Psoas muscle (tissue), 8 donors: ENCODE measurements around the gene PTPRD. TPM values are rescaled to one million over a fixed set of nuclear protein-coding genes. Genes with fewer than 3 reads are reported as not detected.

Experiments used
- ATAC-seq, 4 donors: fragments of 200-7000 bp; cut with Tn5 transposase; one replicate each; pipeline ENCODE4 v1.9.1; 2020; ENCODE audit warnings: moderate library complexity in 3 of 4, mild to moderate bottlenecking in 2 of 4
- DNase-seq, 2 donors: peaks; one replicate each; pipeline ENCODE4 v3.0.0-alpha.2; 2020
- H3K27ac ChIP-seq: fragments of 200-600 bp; one replicate; pipeline ENCODE4 v1.8.0; 2022
- H3K27me3 ChIP-seq, 3 donors: fragments of 200-600 bp in 1 of 3; one replicate each; pipeline versions ENCODE4 v1.6.1 to v1.8.0; 2013 to 2022; ENCODE audit warnings: low read length in 2 of 3, mild to moderate bottlenecking in 2 of 3, moderate library complexity in 1 of 3; ENCODE audit not compliant: insufficient read depth in 3 of 3
- H3K36me3 ChIP-seq, 2 donors: fragments of 200-600 bp in 1 of 2; one replicate each; pipeline versions ENCODE4 v1.6.1 to v1.8.0; 2013 to 2022; ENCODE audit warnings: low read depth in 1 of 2, mild to moderate bottlenecking in 1 of 2, moderate library complexity in 1 of 2; ENCODE audit not compliant: insufficient read depth in 1 of 2
- H3K4me1 ChIP-seq: fragments of 200-600 bp; one replicate; pipeline ENCODE4 v1.8.0; 2022
- H3K4me3 ChIP-seq: fragments of 200-600 bp; one replicate; pipeline ENCODE4 v1.8.0; 2022; ENCODE audit warnings: mild to moderate bottlenecking
- H3K9me3 ChIP-seq: fragments of 200-600 bp; one replicate; pipeline ENCODE4 v1.8.0; 2022
- WGBS, 3 donors: extraction: QIAGEN DNeasy Blood & Tissue Kit; methylation state at CpG; one replicate each; pipeline versions ENCODE4 v1.1.6 to v1.1.7; 2013; 5-methylcytosine and 5-hydroxymethylcytosine counted together
- intact Hi-C, 2 donors: fragments of 100-400 bp; cut with DNase I; formaldehyde crosslinking; loops; one replicate each; pipeline versions ENCODE4 v1.11.0 to v1.14.2; 2022
- polyA plus RNA-seq, 3 donors: library from polyadenylated mRNA; stranded (reverse); fragments of 200-250 nt; gene quantifications; one replicate each; pipeline ENCODE4 v1.2.3, GENCODE V29; 2013
- total RNA-seq, 4 donors: library from RNA; stranded (reverse); fragmentation: NEBNext Ultra II Directional in 2 of 4; extraction: Animal tissue kit (Norgen Biotek cat#: 25700) in 2 of 4; gene quantifications; one replicate each; pipeline versions ENCODE4 v1.2.1 to v1.2.4, GENCODE V29; 2021 to 2023
- TF ChIP-seq, protein P1 (sequence below): fragments of 200-600 bp; IDR thresholded peaks from one replicate; pipeline ENCODE4 v1.8.0; 2022; ENCODE audit warnings: antibody characterized with exemption
- donor health status: healthy with polysubstance abuse.
- donor health status: DM: no; HTN: no; CAD: no; lungs with moderate emphysema.
- donor health status: Bipolar disorder and iron deficiency.
- donor health status: healthy.
- donor health status: DM: yes; HTN: yes; CAD: no.
- donor health status: DM: no; HTN: no; CAD: no.
- donor health status: DM: no; HTN: no; CAD: no.
- donor health status: DM: yes; HTN: yes; CAD: no.

The PTPRD gene
- total and polyA plus RNA-seq, 7 donors = 0.44 to 3.1 (median 0.91) TPM

DNA sequence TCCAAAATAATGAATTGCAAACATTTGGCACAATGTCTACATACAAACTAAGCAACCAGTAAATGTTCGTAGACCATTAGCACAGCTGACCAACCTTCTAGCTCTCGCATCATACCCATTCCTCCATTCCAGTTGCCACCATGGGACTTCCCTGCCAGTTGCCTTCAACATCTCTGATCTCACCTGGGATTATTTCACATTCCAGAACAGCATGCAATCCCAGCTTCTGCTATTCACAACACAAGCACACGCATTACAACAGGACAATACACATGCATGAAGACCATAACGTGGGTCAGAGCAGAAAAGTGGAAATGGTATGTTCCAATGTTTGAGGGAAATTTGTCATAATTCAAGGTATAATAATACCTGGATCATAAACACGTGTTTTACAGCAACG is 1965.0 kb downstream of the PTPRD start:
- ATAC-seq (no peak), DNase-seq (no peak)
- Histone ChIP-seq H3K4me1 (no peaks in the 10 kb centered on the region), H3K27ac (no peak overlapping the region), H3K27me3 (no peaks in the 10 kb centered on the region), H3K36me3 (no peaks in the 10 kb centered on the region), H3K4me3 (no peak overlapping the region), H3K9me3 (no peaks in the 10 kb centered on the region)
- WGBS, 3 donors = 85 to 92% (median 91%) methylated on average over 6 of the region's 6 CpGs
- TF ChIP-seq, protein P1, sequence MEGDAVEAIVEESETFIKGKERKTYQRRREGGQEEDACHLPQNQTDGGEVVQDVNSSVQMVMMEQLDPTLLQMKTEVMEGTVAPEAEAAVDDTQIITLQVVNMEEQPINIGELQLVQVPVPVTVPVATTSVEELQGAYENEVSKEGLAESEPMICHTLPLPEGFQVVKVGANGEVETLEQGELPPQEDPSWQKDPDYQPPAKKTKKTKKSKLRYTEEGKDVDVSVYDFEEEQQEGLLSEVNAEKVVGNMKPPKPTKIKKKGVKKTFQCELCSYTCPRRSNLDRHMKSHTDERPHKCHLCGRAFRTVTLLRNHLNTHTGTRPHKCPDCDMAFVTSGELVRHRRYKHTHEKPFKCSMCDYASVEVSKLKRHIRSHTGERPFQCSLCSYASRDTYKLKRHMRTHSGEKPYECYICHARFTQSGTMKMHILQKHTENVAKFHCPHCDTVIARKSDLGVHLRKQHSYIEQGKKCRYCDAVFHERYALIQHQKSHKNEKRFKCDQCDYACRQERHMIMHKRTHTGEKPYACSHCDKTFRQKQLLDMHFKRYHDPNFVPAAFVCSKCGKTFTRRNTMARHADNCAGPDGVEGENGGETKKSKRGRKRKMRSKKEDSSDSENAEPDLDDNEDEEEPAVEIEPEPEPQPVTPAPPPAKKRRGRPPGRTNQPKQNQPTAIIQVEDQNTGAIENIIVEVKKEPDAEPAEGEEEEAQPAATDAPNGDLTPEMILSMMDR = no peak
- intact Hi-C loops = no loop called here

DNA sequence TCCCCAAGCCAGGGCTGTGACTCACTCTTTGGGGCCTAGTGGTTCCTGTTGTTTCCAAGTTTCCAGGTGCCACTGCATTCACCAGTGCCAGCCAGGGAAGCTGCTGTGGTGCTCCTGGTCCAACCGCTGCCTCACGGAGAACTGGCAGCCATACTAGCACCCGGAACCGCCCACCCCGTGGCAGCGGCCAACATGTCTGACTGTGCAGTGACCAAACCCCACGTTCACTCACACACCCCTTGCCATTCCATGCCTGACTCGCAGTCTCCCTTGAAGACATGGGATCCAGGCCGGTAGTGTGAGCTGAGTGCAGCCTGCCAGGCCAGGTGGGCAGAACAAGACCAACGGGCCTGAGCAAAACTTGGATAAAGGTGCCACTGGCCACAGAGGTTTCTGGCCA is 1968.2 kb downstream of the PTPRD start:
- H3K36me3 ChIP-seq = no peaks in the 10 kb centered on the region
- H3K4me1 ChIP-seq = no peaks in the 10 kb centered on the region
- DNase-seq (no peak), ATAC-seq (no peak)
- H3K27me3 ChIP-seq = no peaks in the 10 kb centered on the region
- TF ChIP-seq, protein P1 = no peak
- no peak overlapping the region for H3K4me3 ChIP-seq
- no peak overlapping the region for H3K27ac ChIP-seq
- no peaks in the 10 kb centered on the region for H3K9me3 ChIP-seq
- intact Hi-C loops = loop anchor here in 1 of 2 donors (2.0 kb wide), 1 partner anchor 18 kb away; no protein-coding TSS in a partner anchor
- 86 to 90% (median 90%) methylated on average over 10 of the region's 10 CpGs for WGBS, 3 donors

DNA sequence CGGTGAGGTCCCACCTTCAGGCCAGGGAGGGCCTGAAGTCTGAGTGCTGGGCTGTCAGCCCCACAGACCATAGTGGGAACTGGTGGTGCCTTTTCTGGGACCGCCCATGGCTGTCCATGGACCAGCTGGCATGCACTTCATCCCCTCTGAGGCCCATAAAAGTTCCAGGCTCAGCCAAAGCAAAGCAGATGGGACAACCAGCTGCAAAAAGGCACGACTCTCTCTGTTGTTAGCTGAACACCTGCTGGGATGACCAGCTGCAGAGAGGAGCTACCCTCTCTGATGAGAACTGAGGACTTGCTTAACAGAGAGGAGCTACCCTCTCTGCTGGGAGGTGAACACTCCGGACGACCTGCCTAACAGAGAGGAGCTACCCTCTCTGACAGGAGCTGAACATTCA is 1968.9 kb downstream of the PTPRD start:
- H3K4me1 ChIP-seq = no peaks in the 10 kb centered on the region

DNA sequence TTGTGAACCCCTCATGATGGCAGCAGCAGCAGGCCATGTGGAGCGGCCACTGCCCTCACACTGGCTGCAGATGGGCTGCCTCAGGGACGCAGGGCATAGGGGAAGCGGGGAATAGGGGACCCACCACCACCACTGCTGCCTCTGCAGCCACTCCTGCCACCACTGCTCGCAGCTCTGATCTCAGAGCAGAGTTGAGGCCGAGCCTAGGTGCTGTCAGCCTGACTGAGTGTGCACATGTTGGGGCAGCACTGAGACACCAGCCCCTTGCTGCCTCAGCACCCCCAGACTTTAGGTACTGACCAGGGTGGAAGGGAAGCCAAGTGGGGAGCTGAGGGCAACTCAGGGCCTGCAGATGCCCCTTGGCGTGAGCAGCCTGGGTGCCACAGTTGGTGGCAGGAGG is 1969.3 kb downstream of the PTPRD start:
- ATAC-seq (no peak), DNase-seq (no peak)
- H3K4me1 ChIP-seq = no peaks in the 10 kb centered on the region
- no peak overlapping the region for H3K4me3 ChIP-seq
- no peaks in the 10 kb centered on the region for H3K9me3 ChIP-seq
- no peaks in the 10 kb centered on the region for H3K27me3 ChIP-seq
- intact Hi-C loops = no loop called here
- H3K27ac ChIP-seq = no peak overlapping the region
- TF ChIP-seq, protein P1 = no peak
- WGBS, 3 donors = 95 to 97% (median 95%) methylated on average over 6 of the region's 6 CpGs
- no peaks in the 10 kb centered on the region for H3K36me3 ChIP-seq

More for the DNA sequence above, 1968.9 kb downstream of the PTPRD start:
- TF ChIP-seq, protein P1 = no peak
- WGBS, 3 donors = 54 to 69% (median 67%) methylated on average over 5 of the region's 5 CpGs
- Histone ChIP-seq H3K9me3 (no peaks in the 10 kb centered on the region), H3K27ac (no peak overlapping the region), H3K36me3 (no peaks in the 10 kb centered on the region), H3K27me3 (no peaks in the 10 kb centered on the region), H3K4me3 (no peak overlapping the region)
- intact Hi-C loops = loop anchor here in 1 of 2 donors (2.0 kb wide), 1 partner anchor 19 kb away; no protein-coding TSS in a partner anchor
- ATAC-seq (no peak), DNase-seq (no peak)

DNA sequence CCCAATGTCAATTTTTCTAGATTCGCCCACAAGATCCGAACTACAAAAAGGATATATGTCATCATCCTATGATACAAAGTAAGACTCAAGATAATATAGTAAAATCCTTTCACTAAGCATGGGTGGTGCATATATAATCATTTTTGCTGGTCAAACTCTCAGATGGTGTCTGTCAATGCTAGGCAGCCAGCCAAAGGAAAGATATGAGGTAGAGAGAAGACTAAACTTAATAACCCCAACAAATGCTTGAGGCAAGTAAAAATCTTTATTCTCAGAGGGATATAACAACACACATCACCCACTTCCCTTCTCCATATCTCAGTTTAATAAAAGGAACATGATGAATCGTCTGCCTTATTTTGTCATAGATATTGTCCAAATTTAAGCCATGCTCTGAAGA is 1972.0 kb downstream of the PTPRD start:
- no peak overlapping the region for H3K4me3 ChIP-seq
- H3K27me3 ChIP-seq = no peaks in the 10 kb centered on the region
- DNase-seq = no peak
- no peak for ATAC-seq
- H3K9me3 ChIP-seq = no peaks in the 10 kb centered on the region
- H3K4me1 ChIP-seq = no peaks in the 10 kb centered on the region
- intact Hi-C loops = no loop called here
- no peak overlapping the region for H3K27ac ChIP-seq
- no peaks in the 10 kb centered on the region for H3K36me3 ChIP-seq
- TF ChIP-seq, protein P1 = no peak
- WGBS, 3 donors = 80 to 86% (median 84%) methylated on average over 3 of the region's 3 CpGs
